Measurements from ENCODE around the gene ACACA. TPM values are rescaled to one million over a fixed set of nuclear protein-coding genes. Genes with fewer than 3 reads are reported as not detected.

ACACA gene
- total RNA-seq, 8 experiments from 2014 or later = 38.5 to 94.5 (median 47.3) TPM

DNA sequence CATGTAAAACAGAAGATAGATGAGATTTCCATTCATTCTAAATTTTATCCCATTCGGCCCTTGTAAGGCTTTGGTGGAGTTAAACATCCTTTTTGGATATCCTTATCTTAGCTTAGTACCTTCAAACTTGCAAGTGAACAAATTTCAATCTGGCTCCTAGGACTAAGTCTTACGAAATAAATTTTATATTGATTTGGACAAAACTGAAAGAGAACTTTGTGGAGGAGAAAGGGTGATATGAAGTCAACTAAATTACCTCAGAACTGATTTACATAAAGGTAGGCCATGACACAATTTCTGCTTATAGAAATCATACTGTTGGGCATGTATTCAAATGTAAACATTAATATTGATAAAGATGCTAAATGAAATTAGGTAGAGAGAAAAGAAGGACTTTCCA is 206.1 kb downstream of the ACACA start:
- Histone ChIP-seq H3K4me3 (no peak overlapping the region), H3K4me1 (replicated peaks in 1 of 2) (no peaks in the 10 kb centered on the region), H3K27ac (no peak overlapping the region)
- in situ Hi-C loops (cut with MboI; ENCODE audit: low pct_unique_long_range_greater_than_20kb in 2 of 9, low sequenced_read_pairs in 9 of 9, unreplicated experiment in 9 of 9) = loop anchor here in 2 of 9 experiments (25.0 kb wide), 2 partner anchors 563 to 588 kb away; partner anchors contain the start of gene MRM1 (in 1 of the 2)
- 86 to 100% (median 100%) methylated on average over 1 to 2 of the region's 2 CpGs for WGBS, 10 experiments
- ATAC-seq (replicated peaks in 6 of 8) = no peak

DNA sequence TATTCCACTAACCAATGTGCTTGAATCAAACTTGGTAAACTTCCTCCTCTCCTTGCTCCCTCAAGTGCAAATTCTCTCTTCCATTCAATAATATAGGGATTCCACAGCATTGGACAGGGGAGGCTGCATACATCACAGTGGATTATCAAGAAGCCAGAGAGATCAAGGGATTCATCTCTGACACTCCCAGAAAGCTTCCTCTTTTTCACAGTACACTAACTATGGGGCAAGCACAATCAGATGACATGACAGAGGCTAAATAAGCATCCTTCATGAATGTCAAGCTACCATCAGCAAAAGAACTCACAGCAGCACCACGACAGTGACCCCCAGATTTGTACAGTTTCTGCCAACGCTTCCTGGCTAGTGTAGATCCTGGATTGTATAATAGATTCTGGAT is 209.3 kb downstream of the ACACA start:
- Histone ChIP-seq H3K4me3 (no peak overlapping the region), H3K4me1 (replicated peaks in 1 of 2) (no peaks in the 10 kb centered on the region), H3K27ac (no peak overlapping the region)
- 83 to 100% (median 92%) methylated on average over 1 to 2 of the region's 2 CpGs; no CpG with 5 or more reads in 7 of the 10 experiments for WGBS, 10 experiments
- in situ Hi-C loops (cut with MboI; ENCODE audit: low pct_unique_long_range_greater_than_20kb in 2 of 9, low sequenced_read_pairs in 9 of 9, unreplicated experiment in 9 of 9) = no loop called here
- no peak for ATAC-seq (replicated peaks in 6 of 8)

DNA sequence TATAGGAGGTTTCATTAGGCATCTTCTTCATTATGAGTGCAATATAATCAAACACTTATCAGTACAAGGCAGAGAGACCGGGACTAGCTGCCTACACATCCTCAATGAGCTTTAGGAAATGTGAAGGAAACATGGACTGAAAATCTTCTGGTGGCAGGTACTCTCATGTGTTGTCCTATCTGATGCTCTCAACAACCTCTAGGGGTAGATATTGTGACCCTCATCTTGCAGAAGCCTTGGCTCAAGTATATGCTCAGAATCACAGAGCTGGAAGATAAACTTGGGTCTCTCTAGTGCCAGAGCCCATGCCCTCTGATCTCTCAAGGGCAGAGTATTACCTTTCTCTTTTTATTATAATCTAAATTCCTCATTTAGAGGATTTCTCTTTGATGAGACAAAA is 212.4 kb downstream of the ACACA start:
- 100% methylated on average over 1 of the region's 1 CpG; no CpG with 5 or more reads in 6 of the 10 experiments for WGBS, 10 experiments
- ATAC-seq (replicated peaks in 6 of 8) = no peak

DNA sequence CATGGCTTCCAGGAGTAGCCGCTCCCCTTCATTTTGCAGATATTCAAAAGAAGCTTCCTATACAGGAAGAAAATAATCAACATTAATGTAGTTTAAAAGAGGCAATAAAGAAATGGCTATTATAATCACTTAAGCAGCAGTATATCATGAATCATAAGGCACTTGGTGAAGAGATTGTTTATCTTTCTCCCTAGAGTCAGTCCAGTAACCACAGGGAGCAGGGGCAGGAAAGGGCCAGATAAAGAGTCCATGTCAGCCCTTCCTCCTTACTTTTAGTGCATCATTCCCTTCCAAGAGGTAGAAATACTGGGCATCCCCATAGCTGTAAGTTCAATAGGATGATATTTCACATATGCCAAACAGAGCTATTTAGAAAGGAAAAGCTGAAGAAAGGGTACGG is 215.4 kb downstream of the ACACA start:
- no peak overlapping the region for H3K27ac ChIP-seq
- no peak for ATAC-seq (replicated peaks in 6 of 8)
- H3K4me3 ChIP-seq = no peak overlapping the region
- no peaks in the 10 kb centered on the region for H3K4me1 ChIP-seq (replicated peaks in 1 of 2)
- in situ Hi-C loops (cut with MboI; ENCODE audit: low pct_unique_long_range_greater_than_20kb in 2 of 9, low sequenced_read_pairs in 9 of 9, unreplicated experiment in 9 of 9) = no loop called here
- 88 to 100% (median 100%) methylated on average over 1 to 2 of the region's 2 CpGs; no CpG with 5 or more reads in 2 of the 10 experiments for WGBS, 10 experiments

More for the DNA sequence above, 212.4 kb downstream of the ACACA start:
- no peak overlapping the region for H3K4me3 ChIP-seq
- H3K4me1 ChIP-seq (replicated peaks in 1 of 2) = no peaks in the 10 kb centered on the region
- H3K27ac ChIP-seq = no peak overlapping the region
- in situ Hi-C loops (cut with MboI; ENCODE audit: low pct_unique_long_range_greater_than_20kb in 2 of 9, low sequenced_read_pairs in 9 of 9, unreplicated experiment in 9 of 9) = no loop called here

DNA sequence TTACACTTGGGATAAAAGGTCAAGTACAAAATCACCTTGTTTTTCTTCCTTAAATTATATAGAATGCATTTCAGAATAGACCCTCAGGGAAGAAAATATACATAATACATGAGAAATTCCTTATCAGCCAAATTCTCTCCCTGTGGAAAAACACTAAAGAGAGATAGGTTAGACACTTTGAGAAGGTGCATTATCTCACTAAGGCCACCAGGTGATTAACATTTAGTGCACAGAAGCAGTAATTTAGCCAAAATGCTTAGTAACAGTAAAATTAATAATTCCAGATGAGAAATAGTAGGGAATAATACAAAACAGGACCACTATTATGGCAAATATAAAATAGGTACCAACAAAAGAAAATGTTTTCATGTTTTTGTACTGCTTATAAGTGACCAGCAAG is 216.1 kb downstream of the ACACA start:
- Histone ChIP-seq H3K4me1 (replicated peaks in 1 of 2) (no peaks in the 10 kb centered on the region), H3K4me3 (no peak overlapping the region), H3K27ac (no peak overlapping the region)
- ATAC-seq (replicated peaks in 6 of 8) = no peak
- in situ Hi-C loops (cut with MboI; ENCODE audit: low pct_unique_long_range_greater_than_20kb in 2 of 9, low sequenced_read_pairs in 9 of 9, unreplicated experiment in 9 of 9) = no loop called here

DNA sequence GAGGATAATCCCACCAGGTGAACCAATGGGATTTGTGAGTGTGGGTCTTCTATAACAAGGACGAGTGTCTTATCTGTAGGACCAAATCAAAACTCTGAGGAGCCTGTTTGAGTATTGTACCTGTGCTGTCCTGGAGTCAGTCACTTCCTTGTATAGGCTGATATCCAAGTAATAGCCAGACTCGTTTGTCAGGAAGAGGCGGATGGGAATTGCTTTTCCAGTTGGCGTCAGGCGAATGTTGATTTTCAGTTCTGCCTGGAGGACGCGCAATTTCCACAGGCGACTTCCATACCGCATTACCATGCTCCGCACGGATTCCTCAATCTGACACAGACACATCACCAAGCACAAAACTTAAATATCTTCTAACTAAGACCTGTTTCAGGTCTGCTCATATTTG is 218.5 kb downstream of the ACACA start:
- Histone ChIP-seq H3K4me1 (replicated peaks in 1 of 2) (no peaks in the 10 kb centered on the region), H3K4me3 (no peak overlapping the region), H3K27ac (no peak overlapping the region)
- in situ Hi-C loops (cut with MboI; ENCODE audit: low pct_unique_long_range_greater_than_20kb in 2 of 9, low sequenced_read_pairs in 9 of 9, unreplicated experiment in 9 of 9) = no loop called here
- ATAC-seq (replicated peaks in 6 of 8) = no peak
- WGBS, 10 experiments = 40 to 100% (median 89%) methylated on average over 1 to 10 of the region's 11 CpGs; no CpG with 5 or more reads in 2 of the 10 experiments

DNA sequence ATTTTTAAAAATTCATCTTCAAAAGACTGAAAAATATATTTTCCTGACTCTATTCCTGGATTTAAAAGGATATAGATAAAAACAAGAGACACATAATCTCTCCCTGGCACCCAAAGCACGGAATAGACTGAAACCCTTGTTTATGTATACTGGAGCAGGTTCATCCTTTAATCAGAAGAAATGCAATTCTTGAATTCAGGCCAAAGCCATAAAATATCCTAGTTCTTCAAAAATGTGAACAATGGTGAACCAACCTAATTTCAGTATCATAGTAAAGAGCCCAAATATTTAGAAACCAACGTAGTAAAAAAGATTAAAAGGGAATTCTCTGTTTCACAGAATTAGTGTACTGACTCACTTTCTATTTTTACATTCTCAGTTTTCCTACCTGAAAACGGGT is 219.4 kb downstream of the ACACA start:
- in situ Hi-C loops (cut with MboI; ENCODE audit: low pct_unique_long_range_greater_than_20kb in 2 of 9, low sequenced_read_pairs in 9 of 9, unreplicated experiment in 9 of 9) = no loop called here
- H3K4me3 ChIP-seq = no peak overlapping the region
- WGBS, 10 experiments = 20 to 100% (median 95%) methylated on average over 1 to 3 of the region's 3 CpGs
- H3K4me1 ChIP-seq (replicated peaks in 1 of 2) = no peaks in the 10 kb centered on the region
- no peak overlapping the region for H3K27ac ChIP-seq
- no peak for ATAC-seq (replicated peaks in 6 of 8)

DNA sequence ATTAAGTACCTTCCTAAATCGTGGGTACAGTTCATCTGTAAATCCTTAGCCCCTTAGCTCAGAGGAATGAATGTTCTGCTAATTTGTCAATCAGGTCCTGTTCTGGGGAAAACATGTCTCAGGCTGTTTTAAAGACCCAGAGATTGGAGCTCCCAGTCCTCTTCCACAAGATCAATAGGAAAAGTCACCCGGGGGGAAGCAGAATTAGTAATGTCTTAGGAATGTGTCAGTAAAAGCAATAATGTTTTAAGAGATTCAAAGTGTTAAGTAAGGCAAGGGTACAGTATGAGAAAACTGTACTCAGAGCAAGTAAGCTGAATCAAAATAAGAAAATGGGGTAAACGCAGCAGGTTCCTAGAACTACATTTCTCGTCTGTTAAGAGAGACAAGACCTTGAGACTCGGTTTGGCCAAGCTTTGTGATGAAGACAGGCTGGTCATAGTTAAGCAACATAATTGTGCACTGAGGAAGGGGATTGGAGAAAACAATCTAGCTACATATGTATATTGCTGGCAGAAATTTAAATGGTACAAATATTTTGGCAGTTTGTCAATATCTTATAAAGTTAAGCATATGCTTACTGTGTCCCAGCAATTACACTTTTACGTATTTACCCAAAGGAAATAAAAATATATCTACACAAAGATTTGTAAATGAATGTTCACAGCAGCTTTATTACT is 223.7 kb downstream of the ACACA start:
- Histone ChIP-seq H3K4me1 (replicated peaks in 1 of 2) (peaks cover 0 to 1% of the 10 kb centered on the region in 2 donors), H3K27ac (no peak overlapping the region), H3K4me3 (no peak overlapping the region)
- in situ Hi-C loops (cut with MboI; ENCODE audit: low pct_unique_long_range_greater_than_20kb in 2 of 9, low sequenced_read_pairs in 9 of 9, unreplicated experiment in 9 of 9) = no loop called here
- peak in 1 of 8 experiments; percentile 40 for ATAC-seq (replicated peaks in 6 of 8)
- 70 to 100% (median 92%) methylated on average over 1 to 6 of the region's 6 CpGs; no CpG with 5 or more reads in 1 of the 10 experiments for whole genome bisulfite sequencing, 10 experiments

DNA sequence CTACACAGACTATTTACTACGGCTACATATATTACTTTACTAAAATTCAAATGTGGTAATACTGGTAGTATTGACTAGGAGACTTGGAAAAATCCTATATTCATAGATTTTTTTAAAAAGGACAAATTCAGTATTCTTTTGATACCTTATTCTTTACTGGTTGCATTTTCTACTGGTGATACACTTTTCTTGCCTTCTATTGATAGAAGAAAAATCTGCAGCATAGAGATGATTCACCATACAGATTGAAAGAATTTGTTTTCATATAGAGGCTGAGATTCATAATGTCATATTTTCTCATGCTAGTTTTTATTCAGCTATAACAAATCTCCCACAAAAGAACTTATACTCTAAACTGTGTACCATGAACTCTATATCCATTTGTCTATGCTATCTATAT is 226.3 kb downstream of the ACACA start:
- in situ Hi-C loops (cut with MboI; ENCODE audit: low pct_unique_long_range_greater_than_20kb in 2 of 9, low sequenced_read_pairs in 9 of 9, unreplicated experiment in 9 of 9) = no loop called here
- WGBS, 10 experiments = 78 to 100% (median 100%) methylated on average over 1 of the region's 1 CpG; no CpG with 5 or more reads in 3 of the 10 experiments
- Histone ChIP-seq H3K4me1 (replicated peaks in 1 of 2) (peaks cover 12 to 19% of the 10 kb centered on the region in 2 donors), H3K27ac (no peak overlapping the region), H3K4me3 (no peak overlapping the region)
- no peak for ATAC-seq (replicated peaks in 6 of 8)

DNA sequence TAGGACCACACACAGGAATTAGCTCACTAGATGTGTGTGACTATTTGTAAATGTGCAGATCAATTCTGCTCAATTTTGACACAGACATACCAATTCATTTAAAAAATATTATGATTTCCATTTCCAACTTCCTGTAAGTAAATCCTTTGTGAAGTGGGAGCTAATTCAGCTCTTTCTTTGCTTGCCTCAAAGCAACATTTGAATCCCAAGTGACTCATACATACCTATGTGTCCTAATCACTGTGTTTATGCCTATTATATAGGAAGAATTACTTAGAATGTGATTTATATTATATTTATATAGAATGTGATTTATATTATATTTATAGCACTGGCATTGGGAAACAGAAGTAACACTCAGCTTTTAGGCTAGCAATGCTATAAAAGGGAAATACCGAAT is 226.7 kb downstream of the ACACA start:
- ATAC-seq (replicated peaks in 6 of 8) = no peak
- WGBS, 10 experiments = 80 to 100% (median 100%) methylated on average over 1 of the region's 1 CpG; no CpG with 5 or more reads in 3 of the 10 experiments
- peaks cover 12 to 19% of the 10 kb centered on the region in 2 donors for H3K4me1 ChIP-seq (replicated peaks in 1 of 2)
- in situ Hi-C loops (cut with MboI; ENCODE audit: low pct_unique_long_range_greater_than_20kb in 2 of 9, low sequenced_read_pairs in 9 of 9, unreplicated experiment in 9 of 9) = no loop called here
- H3K4me3 ChIP-seq = no peak overlapping the region
- no peak overlapping the region for H3K27ac ChIP-seq

DNA sequence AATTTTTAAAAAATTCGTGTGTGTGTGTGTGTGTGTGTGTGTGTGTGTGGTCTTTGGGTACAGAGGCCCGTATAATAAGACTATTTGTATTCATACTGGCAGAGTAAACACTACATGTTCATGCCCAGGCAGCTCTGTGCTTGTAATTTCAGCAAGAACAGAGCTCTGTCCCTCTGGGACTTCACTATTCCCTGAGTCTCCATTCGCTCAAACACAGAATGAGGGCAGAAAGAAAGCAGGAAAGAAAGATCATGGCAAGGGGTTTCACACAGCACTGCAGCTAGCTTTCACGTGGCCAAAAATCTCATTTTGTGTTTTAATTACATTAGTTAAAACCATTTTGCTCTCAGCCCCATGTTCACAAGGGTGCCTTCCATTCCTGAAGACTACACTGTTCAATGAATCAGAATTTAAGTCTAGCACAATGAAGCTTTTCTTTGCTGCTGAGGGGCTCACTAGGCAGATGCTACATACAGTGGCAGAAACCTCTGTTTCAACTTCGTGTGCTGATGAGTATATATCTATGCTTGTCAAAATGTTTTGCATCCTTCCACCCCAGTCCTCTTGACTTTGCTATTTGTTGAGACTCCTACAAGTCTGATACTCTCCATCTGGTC is 229.3 kb downstream of the ACACA start:
- Histone ChIP-seq H3K27ac (peak overlapping the region in 1 of 2 donors; percentile 8), H3K4me3 (no peak overlapping the region), H3K4me1 (replicated peaks in 1 of 2) (peaks cover 12 to 29% of the 10 kb centered on the region in 2 donors)
- peak in 7 of 8 experiments; percentile 15 to 91 (median 43) for ATAC-seq (replicated peaks in 6 of 8)
- in situ Hi-C loops (cut with MboI; ENCODE audit: low pct_unique_long_range_greater_than_20kb in 2 of 9, low sequenced_read_pairs in 9 of 9, unreplicated experiment in 9 of 9) = no loop called here
- WGBS, 10 experiments = 44 to 86% (median 63%) methylated on average over 1 to 5 of the region's 5 CpGs; no CpG with 5 or more reads in 2 of the 10 experiments

DNA sequence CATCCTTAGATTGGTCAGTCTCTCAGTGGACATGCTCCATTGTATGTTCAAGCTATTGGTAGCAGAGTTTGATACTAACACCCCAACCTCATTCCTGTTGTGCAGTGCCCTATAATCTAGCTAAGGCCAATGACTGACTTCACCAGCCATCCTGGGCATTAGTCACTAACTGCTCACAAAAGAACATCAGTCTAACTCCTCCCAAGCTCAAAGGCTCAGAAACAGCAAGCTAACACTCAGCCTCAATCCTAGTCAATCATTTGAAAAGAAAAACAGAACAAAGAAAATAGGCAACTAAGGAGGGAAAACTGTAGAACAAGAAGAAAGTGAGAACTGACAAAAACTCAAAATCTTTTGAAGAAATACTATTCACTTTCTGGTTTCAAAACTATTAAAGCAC is 229.9 kb downstream of the ACACA start:
- in situ Hi-C loops (cut with MboI; ENCODE audit: low pct_unique_long_range_greater_than_20kb in 2 of 9, low sequenced_read_pairs in 9 of 9, unreplicated experiment in 9 of 9) = no loop called here
- Histone ChIP-seq H3K4me3 (no peak overlapping the region), H3K4me1 (replicated peaks in 1 of 2) (peaks cover 17 to 35% of the 10 kb centered on the region in 2 donors)

DNA sequence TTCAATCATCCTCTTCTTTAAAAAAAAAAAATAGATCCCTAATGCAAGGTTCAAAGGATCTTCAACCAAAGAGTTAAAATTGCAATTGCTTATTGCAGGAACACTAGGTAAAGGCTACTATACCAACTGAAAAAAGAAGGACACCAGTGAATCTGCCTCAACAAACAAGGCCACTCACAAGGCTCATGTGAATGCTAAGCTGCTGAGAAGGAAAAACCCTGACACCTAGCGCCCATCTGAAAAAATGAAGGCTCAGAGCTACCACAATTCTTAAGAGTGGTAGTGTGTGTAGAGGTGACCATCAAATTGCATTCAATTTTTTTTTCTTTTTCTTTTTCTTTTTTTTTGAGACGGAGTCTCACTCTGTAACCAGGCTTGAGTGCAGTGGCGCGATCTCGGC is 232.4 kb downstream of the ACACA start:
- peaks cover 37 to 60% of the 10 kb centered on the region in 2 donors for H3K4me1 ChIP-seq (replicated peaks in 1 of 2)
- in situ Hi-C loops (cut with MboI; ENCODE audit: low pct_unique_long_range_greater_than_20kb in 2 of 9, low sequenced_read_pairs in 9 of 9, unreplicated experiment in 9 of 9) = no loop called here
- H3K4me3 ChIP-seq = no peak overlapping the region
- WGBS, 10 experiments = 0 to 100% (median 80%) methylated on average over 1 to 3 of the region's 5 CpGs; no CpG with 5 or more reads in 4 of the 10 experiments
- H3K27ac ChIP-seq = no peak overlapping the region
- ATAC-seq (replicated peaks in 6 of 8) = peak in 6 of 8 experiments; percentile 71 to 82 (median 76)

More for the DNA sequence above, 229.9 kb downstream of the ACACA start:
- ATAC-seq (replicated peaks in 6 of 8) = peak in 4 of 8 experiments; percentile 28 to 61 (median 50)
- no peak overlapping the region for H3K27ac ChIP-seq

All from motor neuron (in vitro differentiated cells).